ENCODE data around the gene ABCA9. TPM values are rescaled to one million over a fixed set of nuclear protein-coding genes. Genes with fewer than 3 reads are reported as not detected.

The ABCA9 gene
- total RNA-seq, 1 donor from 2014 or later = 0.16 TPM

- Mint-ChIP-seq H3K36me3 (ENCODE audit: low read depth, unreplicated experiment) (no peaks in the 10 kb centered on the region), H3K9me3 (ENCODE audit: unreplicated experiment) (no peaks in the 10 kb centered on the region)
These were observed 1.2 kb upstream of the ABCA9 start for GRCh38 chr17:69061721-69062556.

GRCh38 chr17:69059458-69060175, 1.1 kb downstream of the ABCA9 start:
- Mint-ChIP-seq H3K4me3 (ENCODE audit: unreplicated experiment) (no peak overlapping the region), H3K36me3 (ENCODE audit: low read depth, unreplicated experiment) (no peaks in the 10 kb centered on the region), H3K27me3 (ENCODE audit: low read depth, unreplicated experiment) (no peaks in the 10 kb centered on the region), H3K27ac (ENCODE audit: unreplicated experiment) (no peak overlapping the region), H3K9me3 (ENCODE audit: unreplicated experiment) (peaks cover 5% of the 10 kb centered on the region), H3K4me1 (ENCODE audit: low read depth, unreplicated experiment) (no peaks in the 10 kb centered on the region)
- no peak overlapping the region for H3K9ac ChIP-seq (ENCODE audit: low read length)
- H3K4me2 ChIP-seq (ENCODE audit: low read length) = peak overlapping the region; percentile 12
- DNase-seq (ENCODE audit: low read depth) = no peak
- no peaks in the 10 kb centered on the region for H4K20me1 ChIP-seq (ENCODE audit: insufficient read depth, low read length)
- no peaks in the 10 kb centered on the region for H3K9me3 ChIP-seq (ENCODE audit: insufficient read depth, low read depth, low read length)
- no peak overlapping the region for H2AFZ ChIP-seq (ENCODE audit: low read depth, low read length)
- H3K4me3 ChIP-seq (ENCODE audit: insufficient read depth, low read depth, low read length) = no peak overlapping the region
- H3K4me1 ChIP-seq (ENCODE audit: insufficient read depth, low read length) = no peaks in the 10 kb centered on the region
- TF ChIP-seq EZH2 (IDR thresholded peaks at IDR 0.05; ENCODE audit: insufficient read depth, low read length) (no peak), CTCF (IDR thresholded peaks at IDR 0.05; ENCODE audit: insufficient read depth, low read depth, low read length) (no peak)
- no peaks in the 10 kb centered on the region for H3K27me3 ChIP-seq (ENCODE audit: insufficient read depth, low read length)
- no peaks in the 10 kb centered on the region for H3K36me3 ChIP-seq (ENCODE audit: insufficient read depth, low read length)
- no peak for FAIRE-seq
- H3K27ac ChIP-seq (ENCODE audit: low read depth, low read length) = no peak overlapping the region
- no peaks in the 10 kb centered on the region for H3K79me2 ChIP-seq (ENCODE audit: insufficient read depth, low read length)

More at GRCh38 chr17:69061721-69062556, 1.2 kb upstream of the ABCA9 start:
- no peak overlapping the region for H3K4me3 Mint-ChIP-seq (ENCODE audit: unreplicated experiment)
- Histone ChIP-seq H2AFZ (ENCODE audit: low read depth, low read length) (no peak overlapping the region), H3K27ac (ENCODE audit: low read depth, low read length) (no peak overlapping the region), H3K4me3 (ENCODE audit: insufficient read depth, low read depth, low read length) (no peak overlapping the region), H3K4me1 (ENCODE audit: insufficient read depth, low read length) (no peaks in the 10 kb centered on the region), H3K36me3 (ENCODE audit: insufficient read depth, low read length) (no peaks in the 10 kb centered on the region), H3K9me3 (ENCODE audit: insufficient read depth, low read depth, low read length) (no peaks in the 10 kb centered on the region), H3K9ac (ENCODE audit: low read length) (no peak overlapping the region), H3K79me2 (ENCODE audit: insufficient read depth, low read length) (no peaks in the 10 kb centered on the region), H3K27me3 (ENCODE audit: insufficient read depth, low read length) (no peaks in the 10 kb centered on the region), H3K4me2 (ENCODE audit: low read length) (no peak overlapping the region), H4K20me1 (ENCODE audit: insufficient read depth, low read length) (no peaks in the 10 kb centered on the region)
- FAIRE-seq (no peak), DNase-seq (ENCODE audit: low read depth) (no peak)
- H3K27ac Mint-ChIP-seq (ENCODE audit: unreplicated experiment) = no peak overlapping the region
- H3K4me1 Mint-ChIP-seq (ENCODE audit: low read depth, unreplicated experiment) = peaks cover 2% of the 10 kb centered on the region
- no peaks in the 10 kb centered on the region for H3K27me3 Mint-ChIP-seq (ENCODE audit: low read depth, unreplicated experiment)
- TF ChIP-seq EZH2 (IDR thresholded peaks at IDR 0.05; ENCODE audit: insufficient read depth, low read length) = no peak
- no peak for TF ChIP-seq CTCF (IDR thresholded peaks at IDR 0.05; ENCODE audit: insufficient read depth, low read depth, low read length)
